ENCODE results near the gene REEP3. TPM values are rescaled to one million over a fixed set of nuclear protein-coding genes. Genes with fewer than 3 reads are reported as not detected.
A peak's percentile ranks its signal among the peaks of the same experiment; 100 is the strongest.

REEP3 gene
- total and polyA plus RNA-seq, 2 experiments from 2014 or later = 44.2 to 49.2 TPM

DNA sequence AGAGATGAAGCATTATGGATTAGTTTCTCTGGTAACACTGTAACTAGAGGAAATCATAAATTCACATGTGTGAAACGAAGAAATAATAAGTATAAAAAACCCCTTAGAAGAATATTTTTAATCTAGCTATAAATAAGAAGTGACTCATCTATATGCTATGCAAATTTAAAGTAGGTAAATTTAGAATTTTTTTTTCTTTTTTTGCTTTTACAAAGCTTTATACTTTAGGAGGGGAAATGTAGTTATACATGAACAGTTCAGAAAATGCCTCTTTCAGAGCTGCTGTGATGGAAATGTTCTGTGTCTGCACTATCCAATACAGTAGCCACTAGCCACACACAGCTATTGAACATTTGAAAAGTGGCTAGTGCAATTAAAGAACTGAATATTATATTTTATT, 87.3 kb downstream of the REEP3 start:
- TF ChIP-seq, protein P1, sequence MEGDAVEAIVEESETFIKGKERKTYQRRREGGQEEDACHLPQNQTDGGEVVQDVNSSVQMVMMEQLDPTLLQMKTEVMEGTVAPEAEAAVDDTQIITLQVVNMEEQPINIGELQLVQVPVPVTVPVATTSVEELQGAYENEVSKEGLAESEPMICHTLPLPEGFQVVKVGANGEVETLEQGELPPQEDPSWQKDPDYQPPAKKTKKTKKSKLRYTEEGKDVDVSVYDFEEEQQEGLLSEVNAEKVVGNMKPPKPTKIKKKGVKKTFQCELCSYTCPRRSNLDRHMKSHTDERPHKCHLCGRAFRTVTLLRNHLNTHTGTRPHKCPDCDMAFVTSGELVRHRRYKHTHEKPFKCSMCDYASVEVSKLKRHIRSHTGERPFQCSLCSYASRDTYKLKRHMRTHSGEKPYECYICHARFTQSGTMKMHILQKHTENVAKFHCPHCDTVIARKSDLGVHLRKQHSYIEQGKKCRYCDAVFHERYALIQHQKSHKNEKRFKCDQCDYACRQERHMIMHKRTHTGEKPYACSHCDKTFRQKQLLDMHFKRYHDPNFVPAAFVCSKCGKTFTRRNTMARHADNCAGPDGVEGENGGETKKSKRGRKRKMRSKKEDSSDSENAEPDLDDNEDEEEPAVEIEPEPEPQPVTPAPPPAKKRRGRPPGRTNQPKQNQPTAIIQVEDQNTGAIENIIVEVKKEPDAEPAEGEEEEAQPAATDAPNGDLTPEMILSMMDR (IDR thresholded peaks at IDR 0.05; ENCODE audit: low read depth, low read length) = no peak
- Histone ChIP-seq H3K36me3 (no peaks in the 10 kb centered on the region), H3K27me3 (no peaks in the 10 kb centered on the region), H3K9me3 (ENCODE audit: low read depth) (no peaks in the 10 kb centered on the region), H3K4me3 (no peak overlapping the region), H3K27ac (no peak overlapping the region), H3K4me1 (ENCODE audit: low read depth) (peaks cover 6% of the 10 kb centered on the region)
- DNase-seq (ENCODE audit: low read depth in 1 of 2, low spot score in 1 of 2) = no peak

DNA sequence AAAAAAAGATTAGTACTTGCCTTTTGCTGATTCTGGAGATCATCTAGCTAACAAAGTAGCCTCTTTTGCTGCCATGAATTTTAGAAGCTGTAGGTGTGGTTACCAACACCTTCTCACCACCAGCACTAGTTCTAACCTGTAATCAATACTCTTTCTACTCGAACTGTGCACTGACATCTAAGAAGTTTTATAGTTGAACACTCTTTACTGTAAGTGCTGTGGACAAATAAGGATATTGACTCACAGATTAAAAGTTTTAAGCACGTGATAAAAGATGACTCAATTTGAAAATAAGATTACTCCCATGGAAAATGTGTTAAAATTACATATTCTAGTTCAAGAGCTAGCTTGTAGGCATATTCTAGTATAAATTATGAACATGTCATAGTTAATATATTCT, 89.9 kb downstream of the REEP3 start:
- TF ChIP-seq, protein P1 (IDR thresholded peaks at IDR 0.05; ENCODE audit: low read depth, low read length) = no peak
- Histone ChIP-seq H3K4me3 (no peak overlapping the region), H3K27me3 (no peaks in the 10 kb centered on the region), H3K36me3 (peaks cover 3% of the 10 kb centered on the region), H3K9me3 (ENCODE audit: low read depth) (no peaks in the 10 kb centered on the region), H3K4me1 (ENCODE audit: low read depth) (peaks cover 7% of the 10 kb centered on the region), H3K27ac (no peak overlapping the region)
- peak in 1 of 2 donors; percentile 50 for DNase-seq (ENCODE audit: low read depth in 1 of 2, low spot score in 1 of 2)

DNA sequence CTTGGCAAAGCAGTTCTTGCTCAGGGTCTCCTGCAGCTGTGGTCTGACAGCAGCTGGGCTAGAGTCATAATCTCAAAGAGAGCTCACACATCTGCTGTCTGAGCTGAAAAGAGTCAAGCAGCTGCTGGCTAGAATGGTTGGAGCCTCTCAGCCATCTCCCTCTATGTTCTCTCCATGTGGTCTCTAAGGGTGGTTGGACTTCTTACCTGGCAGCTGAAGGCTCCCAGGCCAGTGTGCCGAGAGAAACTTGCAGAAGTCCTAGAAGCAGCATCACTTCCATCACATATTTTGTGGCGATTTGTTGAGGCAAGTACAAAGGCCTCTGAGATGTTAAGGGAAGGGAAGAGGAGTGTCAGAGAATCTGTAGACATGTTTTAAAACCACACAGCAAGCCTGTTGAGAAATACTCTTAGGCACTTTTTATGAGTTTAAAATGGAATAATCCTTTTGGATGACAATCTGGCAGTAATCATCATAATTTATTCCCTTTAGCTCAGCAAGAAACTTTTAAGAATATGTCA, 93.2 kb downstream of the REEP3 start:
- H3K27ac ChIP-seq = peak overlapping the region; percentile 58
- H3K4me1 ChIP-seq (ENCODE audit: low read depth) = peaks cover 7% of the 10 kb centered on the region
- peaks cover 3% of the 10 kb centered on the region for H3K36me3 ChIP-seq
- DNase-seq (ENCODE audit: low read depth in 1 of 2, low spot score in 1 of 2) = peak; percentile 12 to 60
- H3K4me3 ChIP-seq = no peak overlapping the region
- no peaks in the 10 kb centered on the region for H3K27me3 ChIP-seq
- TF ChIP-seq, protein P1 (IDR thresholded peaks at IDR 0.05; ENCODE audit: low read depth, low read length) = no peak
- H3K9me3 ChIP-seq (ENCODE audit: low read depth) = no peaks in the 10 kb centered on the region

DNA sequence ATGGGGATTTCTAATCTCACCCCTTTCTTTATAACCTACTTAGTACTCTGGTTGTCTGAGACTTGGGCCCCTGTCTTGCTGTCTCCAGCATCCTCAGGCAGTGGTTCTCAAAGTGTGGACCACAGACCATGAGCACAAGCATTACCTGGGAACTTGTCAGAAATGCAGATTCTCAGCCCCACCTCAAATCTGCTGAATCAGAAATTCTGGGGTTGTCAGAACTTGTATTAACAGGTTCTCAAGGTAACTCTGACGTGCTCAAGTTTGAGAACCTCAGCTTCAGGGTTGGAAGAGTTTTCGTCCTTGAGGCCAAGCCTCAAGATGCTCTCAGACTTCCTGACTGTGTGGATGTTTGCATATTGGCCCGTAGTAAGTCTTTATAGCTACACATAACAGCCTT, 97.4 kb downstream of the REEP3 start:
- TF ChIP-seq, protein P1 (IDR thresholded peaks at IDR 0.05; ENCODE audit: low read depth, low read length) = no peak
- H3K36me3 ChIP-seq = peaks cover 11% of the 10 kb centered on the region
- no peak overlapping the region for H3K27ac ChIP-seq
- H3K27me3 ChIP-seq = no peaks in the 10 kb centered on the region
- no peak overlapping the region for H3K4me3 ChIP-seq
- no peak for DNase-seq (ENCODE audit: low read depth in 1 of 2, low spot score in 1 of 2)
- no peaks in the 10 kb centered on the region for H3K9me3 ChIP-seq (ENCODE audit: low read depth)
- peaks cover under 1% of the 10 kb centered on the region for H3K4me1 ChIP-seq (ENCODE audit: low read depth)

GRCh38 chr10:63619426-63619825, 98.2 kb downstream of the REEP3 start:
- Histone ChIP-seq H3K4me3 (no peak overlapping the region), H3K27ac (no peak overlapping the region), H3K4me1 (ENCODE audit: low read depth) (no peaks in the 10 kb centered on the region), H3K9me3 (ENCODE audit: low read depth) (no peaks in the 10 kb centered on the region), H3K36me3 (peaks cover 11% of the 10 kb centered on the region), H3K27me3 (no peaks in the 10 kb centered on the region)
- no peak for DNase-seq (ENCODE audit: low read depth in 1 of 2, low spot score in 1 of 2)
- TF ChIP-seq, protein P1 (IDR thresholded peaks at IDR 0.05; ENCODE audit: low read depth, low read length) = no peak
